GM12865 (cell line): ENCODE results near the gene BIN1.

Source experiments
- DNase-seq: peaks from one replicate; pipeline ENCODE4 v3.0.0; 2010; ENCODE audit warnings: low read depth
- H3K4me3 ChIP-seq: 2 replicates; pipeline ENCODE4 v1.5.1; 2011; ENCODE audit warnings: mild to moderate bottlenecking, low read depth, low read length, control low read depth
- TF ChIP-seq, protein P1 (sequence below): IDR thresholded peaks from 2 replicates; pipeline ENCODE4 v1.5.1; 2011; ENCODE audit warnings: low read length, control low read depth, low read depth, inconsistent platforms; ENCODE audit not compliant: insufficient read depth; ENCODE audit errors: missing control alignments

Gene BIN1

GRCh38 chr2:127115471-127116199 lies 8.7 kb upstream of the BIN1 start:
- DNase-seq = no peak
- TF ChIP-seq, protein P1, sequence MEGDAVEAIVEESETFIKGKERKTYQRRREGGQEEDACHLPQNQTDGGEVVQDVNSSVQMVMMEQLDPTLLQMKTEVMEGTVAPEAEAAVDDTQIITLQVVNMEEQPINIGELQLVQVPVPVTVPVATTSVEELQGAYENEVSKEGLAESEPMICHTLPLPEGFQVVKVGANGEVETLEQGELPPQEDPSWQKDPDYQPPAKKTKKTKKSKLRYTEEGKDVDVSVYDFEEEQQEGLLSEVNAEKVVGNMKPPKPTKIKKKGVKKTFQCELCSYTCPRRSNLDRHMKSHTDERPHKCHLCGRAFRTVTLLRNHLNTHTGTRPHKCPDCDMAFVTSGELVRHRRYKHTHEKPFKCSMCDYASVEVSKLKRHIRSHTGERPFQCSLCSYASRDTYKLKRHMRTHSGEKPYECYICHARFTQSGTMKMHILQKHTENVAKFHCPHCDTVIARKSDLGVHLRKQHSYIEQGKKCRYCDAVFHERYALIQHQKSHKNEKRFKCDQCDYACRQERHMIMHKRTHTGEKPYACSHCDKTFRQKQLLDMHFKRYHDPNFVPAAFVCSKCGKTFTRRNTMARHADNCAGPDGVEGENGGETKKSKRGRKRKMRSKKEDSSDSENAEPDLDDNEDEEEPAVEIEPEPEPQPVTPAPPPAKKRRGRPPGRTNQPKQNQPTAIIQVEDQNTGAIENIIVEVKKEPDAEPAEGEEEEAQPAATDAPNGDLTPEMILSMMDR = no peak
- H3K4me3 ChIP-seq = no peak overlapping the region

DNA sequence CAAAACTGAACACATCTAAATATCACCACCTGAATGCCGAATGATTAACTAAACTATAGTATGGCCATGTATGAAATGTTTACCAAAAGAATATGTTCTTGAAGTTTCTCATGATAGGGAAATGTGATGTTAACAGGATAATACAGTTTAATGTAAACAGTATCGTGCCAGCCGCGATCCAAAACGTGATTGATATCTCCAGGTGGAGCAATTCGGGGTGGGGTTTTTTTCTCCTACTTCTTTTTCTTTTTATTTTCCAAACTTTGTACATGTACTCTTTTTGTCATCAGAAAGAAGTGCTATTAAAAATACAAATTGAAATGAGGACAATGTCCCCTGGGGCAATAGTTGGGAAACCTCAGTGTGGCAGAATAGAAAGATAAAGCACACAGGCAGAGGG lies 4.0 kb upstream of the BIN1 start:
- DNase-seq = no peak
- TF ChIP-seq, protein P1 = no peak
- H3K4me3 ChIP-seq = no peak overlapping the region

DNA sequence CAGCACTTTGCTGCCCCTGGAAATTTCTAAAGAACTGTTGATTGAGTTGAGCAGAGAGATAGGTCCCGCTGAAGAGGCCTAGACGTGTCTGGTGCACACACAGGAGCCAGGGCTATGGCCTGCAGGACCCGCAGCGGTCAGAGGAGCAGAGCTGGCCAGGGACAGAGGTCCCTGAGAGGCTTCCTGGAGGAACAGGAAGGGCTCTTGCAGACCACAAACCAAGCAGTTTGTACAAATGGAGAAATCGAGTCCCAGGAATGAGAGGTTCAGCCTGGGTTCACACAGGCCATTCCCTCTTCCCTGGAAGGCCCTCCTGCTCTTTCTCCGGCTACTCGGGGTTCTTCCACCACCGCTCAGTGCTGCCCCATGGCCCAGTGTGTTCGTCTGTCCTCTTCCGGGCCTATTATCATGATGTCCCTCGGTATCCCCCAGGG lies 1.2 kb upstream of the BIN1 start:
- no peak for DNase-seq
- H3K4me3 ChIP-seq = no peak overlapping the region
- TF ChIP-seq, protein P1 = no peak

DNA sequence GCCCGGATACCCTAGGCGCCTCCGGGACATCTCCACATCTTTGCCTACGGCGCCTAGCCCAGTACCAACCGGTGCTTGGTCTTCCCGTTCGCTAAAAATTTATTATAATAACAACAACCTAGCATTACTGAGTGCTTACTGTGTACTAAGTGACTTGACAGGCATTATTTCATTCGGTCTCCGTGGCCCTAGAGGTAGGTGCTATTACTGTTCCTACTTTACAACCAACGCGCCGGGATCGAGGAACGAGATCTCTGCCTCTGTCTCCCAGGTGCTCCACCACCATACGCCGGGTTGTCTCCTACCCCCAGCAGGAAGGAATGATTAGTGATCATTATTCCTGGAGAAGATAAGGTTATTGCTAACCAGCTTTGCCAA lies 657 bp upstream of the BIN1 start:
- TF ChIP-seq, protein P1 = no peak
- no peak for DNase-seq
- peak overlapping the region; percentile 77 for H3K4me3 ChIP-seq

DNA sequence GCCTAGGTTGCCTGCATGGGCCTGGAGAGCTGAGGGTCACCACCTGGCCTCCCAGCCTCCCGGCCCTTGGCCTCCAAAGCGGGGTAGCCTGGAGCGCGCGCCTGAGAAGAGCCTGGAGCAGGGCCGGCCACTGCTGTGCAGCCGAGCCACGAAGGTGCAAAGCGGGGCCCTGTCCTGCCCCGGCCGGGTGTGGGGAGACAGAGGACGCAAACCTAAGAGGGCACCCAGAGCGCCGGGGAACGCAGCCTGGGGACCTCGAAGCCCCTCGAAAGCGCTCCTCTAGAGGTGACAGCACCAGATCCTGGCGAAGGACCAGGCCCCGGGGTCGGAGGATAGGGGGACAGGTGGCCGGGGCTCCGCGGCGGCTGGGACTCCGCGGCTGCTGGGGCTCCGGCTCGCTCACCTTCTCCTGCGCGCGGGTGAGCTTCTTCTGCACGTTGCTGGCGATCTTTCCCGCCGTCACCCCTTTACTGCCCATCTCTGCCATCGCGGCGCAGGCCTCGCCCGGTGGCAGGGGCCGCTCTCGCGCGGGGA lies 430 bp downstream of the BIN1 start:
- TF ChIP-seq, protein P1 = no peak
- H3K4me3 ChIP-seq = peak overlapping the region; percentile 77
- no peak for DNase-seq

GRCh38 chr2:127105656-127106456 lies 1.1 kb downstream of the BIN1 start:
- H3K4me3 ChIP-seq = peak overlapping the region; percentile 77; the same call in 1 of the 2 replicates
- TF ChIP-seq, protein P1 = no peak
- DNase-seq = no peak
